ENCODE data around the gene TXNDC8. TPM values are rescaled to one million over a fixed set of nuclear protein-coding genes. Genes with fewer than 3 reads are reported as not detected.

The TXNDC8 gene
- polyA plus RNA-seq, 1 experiment, result not detected

DNA sequence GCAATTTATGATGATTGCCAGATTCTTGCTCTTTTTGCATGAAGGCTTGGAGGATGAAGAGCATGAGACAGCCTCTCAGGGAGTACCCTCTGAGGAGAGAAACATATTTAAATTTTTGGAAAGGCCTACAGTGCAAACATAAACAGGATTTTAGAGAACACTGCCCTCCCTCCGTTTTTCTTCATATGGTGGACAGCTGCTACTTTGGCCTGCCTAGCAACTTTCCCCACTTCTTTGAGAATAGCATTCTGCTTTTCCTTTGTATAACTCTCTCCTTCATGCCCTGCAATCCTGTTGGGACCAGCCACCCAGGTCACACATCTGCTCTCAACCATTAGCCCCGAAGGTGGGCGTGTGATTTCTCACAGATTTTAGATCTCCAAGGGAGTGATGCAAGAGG, 60.9 kb downstream of the TXNDC8 start:
- TF ChIP-seq, protein P1, sequence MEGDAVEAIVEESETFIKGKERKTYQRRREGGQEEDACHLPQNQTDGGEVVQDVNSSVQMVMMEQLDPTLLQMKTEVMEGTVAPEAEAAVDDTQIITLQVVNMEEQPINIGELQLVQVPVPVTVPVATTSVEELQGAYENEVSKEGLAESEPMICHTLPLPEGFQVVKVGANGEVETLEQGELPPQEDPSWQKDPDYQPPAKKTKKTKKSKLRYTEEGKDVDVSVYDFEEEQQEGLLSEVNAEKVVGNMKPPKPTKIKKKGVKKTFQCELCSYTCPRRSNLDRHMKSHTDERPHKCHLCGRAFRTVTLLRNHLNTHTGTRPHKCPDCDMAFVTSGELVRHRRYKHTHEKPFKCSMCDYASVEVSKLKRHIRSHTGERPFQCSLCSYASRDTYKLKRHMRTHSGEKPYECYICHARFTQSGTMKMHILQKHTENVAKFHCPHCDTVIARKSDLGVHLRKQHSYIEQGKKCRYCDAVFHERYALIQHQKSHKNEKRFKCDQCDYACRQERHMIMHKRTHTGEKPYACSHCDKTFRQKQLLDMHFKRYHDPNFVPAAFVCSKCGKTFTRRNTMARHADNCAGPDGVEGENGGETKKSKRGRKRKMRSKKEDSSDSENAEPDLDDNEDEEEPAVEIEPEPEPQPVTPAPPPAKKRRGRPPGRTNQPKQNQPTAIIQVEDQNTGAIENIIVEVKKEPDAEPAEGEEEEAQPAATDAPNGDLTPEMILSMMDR (IDR thresholded peaks at IDR 0.05; ENCODE audit: low read depth, low read length), result no peak
- Histone ChIP-seq H3K27ac (ENCODE audit: low read depth, low read length) (no peak overlapping the region), H3K9me3 (ENCODE audit: control insufficient read depth, insufficient read depth, low read length) (no peaks in the 10 kb centered on the region), H3K4me3 (ENCODE audit: low read depth, low read length) (no peak overlapping the region), H3K27me3 (ENCODE audit: control insufficient read depth, insufficient read depth, low read length) (peaks cover 5% of the 10 kb centered on the region)
- DNase-seq (ENCODE audit: low read depth, low spot score), result no peak
- CTCF ChIA-PET, result interaction anchor here (0.7 kb wide), 1 partner anchor 92 kb away, joined by 3 read pairs; no protein-coding TSS in a partner anchor
- POLR2A ChIA-PET, result interaction anchor here (0.6 kb wide), 1 partner anchor 20 kb away, joined by 3 read pairs; the partner anchor contains the start of gene TXN

DNA sequence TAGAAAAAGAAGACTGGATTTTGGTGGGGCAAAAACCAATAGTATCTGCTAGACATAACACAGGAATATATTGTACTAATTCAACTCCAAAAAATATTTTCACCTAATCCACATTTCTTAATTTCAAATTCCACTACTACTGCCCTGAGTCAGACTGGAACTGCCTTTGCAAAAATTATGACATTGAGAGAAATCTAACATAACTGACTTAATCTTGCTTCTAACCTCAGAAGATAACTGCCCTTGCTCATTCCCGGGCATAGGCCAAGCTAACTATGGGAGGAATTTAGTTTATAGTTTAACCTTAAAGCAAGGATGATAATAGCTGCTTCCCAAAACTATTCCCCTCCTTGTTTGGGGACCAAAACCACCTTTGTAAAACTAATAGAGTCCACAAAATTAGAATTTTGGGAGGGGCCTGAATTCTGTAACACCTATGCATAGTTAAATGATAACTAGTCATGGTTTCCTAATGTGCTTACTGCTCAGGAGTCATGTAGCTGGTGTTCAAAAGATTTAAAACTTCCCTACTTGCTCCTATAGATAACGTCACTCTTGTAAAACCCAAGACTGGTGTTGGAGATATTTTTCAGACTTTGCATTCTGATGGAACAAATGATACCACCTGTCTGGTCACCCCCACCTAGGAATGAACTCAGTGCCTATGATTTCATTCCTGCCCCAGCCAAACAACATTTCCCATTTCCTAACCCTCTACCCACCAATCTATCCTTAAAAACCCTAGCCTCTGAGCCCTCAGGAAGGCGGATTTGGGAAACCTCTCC, 67.3 kb downstream of the TXNDC8 start:
- Histone ChIP-seq H3K4me3 (ENCODE audit: low read depth, low read length) (no peak overlapping the region), H3K27ac (ENCODE audit: low read depth, low read length) (no peak overlapping the region), H3K27me3 (ENCODE audit: control insufficient read depth, insufficient read depth, low read length) (peaks cover 6% of the 10 kb centered on the region), H3K9me3 (ENCODE audit: control insufficient read depth, insufficient read depth, low read length) (no peaks in the 10 kb centered on the region)
- TF ChIP-seq, protein P1 (IDR thresholded peaks at IDR 0.05; ENCODE audit: low read depth, low read length), result no peak
- POLR2A ChIA-PET, result no interaction called here
- CTCF ChIA-PET, result no interaction called here
- no peak for DNase-seq (ENCODE audit: low read depth, low spot score)

DNA sequence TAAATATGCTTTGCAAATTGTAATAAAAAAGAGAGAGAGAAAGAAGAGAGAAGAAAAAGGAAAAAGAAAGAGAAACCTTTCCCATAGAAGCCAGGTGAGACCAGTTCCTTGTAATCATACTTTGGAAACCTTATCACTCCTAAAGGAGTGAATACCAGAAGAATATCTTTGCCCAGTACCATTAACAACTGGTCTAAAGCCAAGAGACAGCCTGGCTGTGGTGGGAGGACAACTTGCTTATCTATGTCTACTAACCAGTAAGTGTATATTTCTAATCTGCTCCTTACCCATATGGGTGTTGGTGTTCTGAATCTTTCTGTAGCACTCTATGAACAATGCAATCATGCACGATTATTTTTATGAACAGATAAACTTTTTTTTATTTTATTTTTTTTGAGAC, 70.9 kb downstream of the TXNDC8 start:
- Histone ChIP-seq H3K9me3 (ENCODE audit: control insufficient read depth, insufficient read depth, low read length) (no peaks in the 10 kb centered on the region), H3K27me3 (ENCODE audit: control insufficient read depth, insufficient read depth, low read length) (peaks cover 3% of the 10 kb centered on the region), H3K27ac (ENCODE audit: low read depth, low read length) (no peak overlapping the region), H3K4me3 (ENCODE audit: low read depth, low read length) (no peak overlapping the region)
- no peak for DNase-seq (ENCODE audit: low read depth, low spot score)
- CTCF ChIA-PET, result no interaction called here
- POLR2A ChIA-PET, result no interaction called here
- TF ChIP-seq, protein P1 (IDR thresholded peaks at IDR 0.05; ENCODE audit: low read depth, low read length), result no peak

DNA sequence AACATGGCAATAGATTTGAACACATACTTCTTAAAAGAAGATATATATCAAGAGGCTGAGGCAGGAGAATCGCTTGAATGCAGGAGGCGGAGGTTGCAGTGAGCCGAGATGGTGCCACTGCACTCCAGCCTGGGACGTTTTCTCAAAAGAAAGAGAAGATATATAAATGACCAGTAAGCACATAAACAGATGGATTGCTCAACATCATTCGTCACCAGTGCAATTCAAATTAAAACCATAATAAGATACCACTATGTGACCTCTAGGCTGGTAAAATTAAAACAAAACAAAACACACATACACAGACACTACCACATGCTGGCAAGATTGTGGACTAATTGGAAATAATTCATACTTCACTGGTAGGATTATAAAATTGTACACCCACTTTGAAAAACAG, 76.0 kb downstream of the TXNDC8 start:
- TF ChIP-seq, protein P1 (IDR thresholded peaks at IDR 0.05; ENCODE audit: low read depth, low read length), result no peak
- Histone ChIP-seq H3K4me3 (ENCODE audit: low read depth, low read length) (no peak overlapping the region), H3K9me3 (ENCODE audit: control insufficient read depth, insufficient read depth, low read length) (no peaks in the 10 kb centered on the region), H3K27me3 (ENCODE audit: control insufficient read depth, insufficient read depth, low read length) (no peaks in the 10 kb centered on the region), H3K27ac (ENCODE audit: low read depth, low read length) (no peak overlapping the region)
- ChIA-PET CTCF (no interaction called here), POLR2A (no interaction called here)
- DNase-seq (ENCODE audit: low read depth, low spot score), result no peak

DNA sequence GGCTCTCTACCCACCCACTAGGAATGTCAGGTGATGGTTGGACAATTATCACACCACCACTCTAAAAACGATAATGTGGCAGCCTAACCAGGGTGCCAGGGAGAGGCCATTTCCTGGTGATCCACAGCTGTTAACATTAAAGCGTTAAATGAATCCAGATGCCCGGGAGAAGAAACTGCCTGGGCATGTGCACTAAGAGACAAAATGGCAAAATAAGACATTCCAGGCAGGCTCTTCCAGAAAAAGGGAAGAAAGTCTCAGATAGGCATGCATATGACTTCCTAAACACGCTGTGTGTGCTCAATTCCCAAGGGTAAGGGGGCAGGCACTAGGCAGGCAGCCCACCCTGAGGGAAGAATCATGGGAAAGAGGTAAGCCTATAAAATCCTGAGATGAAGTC, 76.8 kb downstream of the TXNDC8 start:
- TF ChIP-seq, protein P1 (IDR thresholded peaks at IDR 0.05; ENCODE audit: low read depth, low read length), result no peak
- H3K27ac ChIP-seq (ENCODE audit: low read depth, low read length), result no peak overlapping the region
- H3K9me3 ChIP-seq (ENCODE audit: control insufficient read depth, insufficient read depth, low read length), result no peaks in the 10 kb centered on the region; the same call in 1 of the 2 replicates
- no peak for DNase-seq (ENCODE audit: low read depth, low spot score)
- POLR2A ChIA-PET, result no interaction called here
- no peak overlapping the region for H3K4me3 ChIP-seq (ENCODE audit: low read depth, low read length)
- H3K27me3 ChIP-seq (ENCODE audit: control insufficient read depth, insufficient read depth, low read length), result no peaks in the 10 kb centered on the region
- CTCF ChIA-PET, result no interaction called here

Data from AG04450 (cell line).